RCC 7860 (cell line): ENCODE data around the gene ZNF638.
A peak's percentile ranks its signal among the peaks of the same experiment; 100 is the strongest.

Source experiments
- DNase-seq: peaks from one replicate; pipeline ENCODE4 v3.0.0-alpha.2; 2015; ENCODE audit warnings: low spot score
- FAIRE-seq: peaks from 2 replicates; lab custom pipeline; 2012; peaks lifted over from hg19 to GRCh38; lab: Jason Lieb, UNC

The ZNF638 gene

DNA sequence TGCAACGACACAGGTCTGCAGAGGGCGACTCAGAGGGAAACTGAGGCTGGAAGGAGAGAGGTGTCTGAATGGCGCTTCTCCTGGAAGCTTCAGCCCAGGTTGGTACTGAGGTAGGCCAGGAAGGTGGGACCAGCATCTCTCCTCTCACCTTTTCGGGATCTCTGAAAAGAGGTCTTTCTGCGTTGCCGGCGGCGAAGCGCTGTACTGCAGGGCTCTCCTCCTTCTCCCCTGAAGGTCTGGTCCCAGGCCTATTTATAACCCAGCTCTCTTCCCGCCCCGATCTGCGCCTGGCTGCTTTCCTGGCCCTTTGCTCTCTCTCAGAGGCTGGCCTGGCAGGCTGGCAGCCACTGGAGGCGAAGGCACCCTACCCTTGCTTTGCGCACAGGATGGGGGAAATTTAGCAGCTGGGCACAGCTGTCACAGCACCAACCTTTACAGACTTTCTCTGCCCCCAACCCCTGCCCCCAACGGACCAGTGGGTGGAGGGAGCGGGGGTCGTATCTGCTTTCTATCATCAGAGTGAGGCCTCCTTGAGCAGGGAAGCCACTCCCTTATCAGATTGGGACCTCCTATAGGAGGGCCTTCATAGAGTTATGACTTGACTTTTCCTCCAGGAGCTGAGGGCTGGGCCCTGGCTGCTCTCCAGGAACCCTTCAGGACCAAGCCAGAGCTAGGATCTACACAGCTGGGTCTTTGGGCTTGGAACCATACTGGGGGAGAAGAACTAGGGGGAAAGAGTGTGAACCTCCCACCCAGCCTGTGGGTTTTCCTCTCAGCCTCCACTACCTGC lies 122.8 kb downstream of the ZNF638 start:
- no peak for DNase-seq

DNA sequence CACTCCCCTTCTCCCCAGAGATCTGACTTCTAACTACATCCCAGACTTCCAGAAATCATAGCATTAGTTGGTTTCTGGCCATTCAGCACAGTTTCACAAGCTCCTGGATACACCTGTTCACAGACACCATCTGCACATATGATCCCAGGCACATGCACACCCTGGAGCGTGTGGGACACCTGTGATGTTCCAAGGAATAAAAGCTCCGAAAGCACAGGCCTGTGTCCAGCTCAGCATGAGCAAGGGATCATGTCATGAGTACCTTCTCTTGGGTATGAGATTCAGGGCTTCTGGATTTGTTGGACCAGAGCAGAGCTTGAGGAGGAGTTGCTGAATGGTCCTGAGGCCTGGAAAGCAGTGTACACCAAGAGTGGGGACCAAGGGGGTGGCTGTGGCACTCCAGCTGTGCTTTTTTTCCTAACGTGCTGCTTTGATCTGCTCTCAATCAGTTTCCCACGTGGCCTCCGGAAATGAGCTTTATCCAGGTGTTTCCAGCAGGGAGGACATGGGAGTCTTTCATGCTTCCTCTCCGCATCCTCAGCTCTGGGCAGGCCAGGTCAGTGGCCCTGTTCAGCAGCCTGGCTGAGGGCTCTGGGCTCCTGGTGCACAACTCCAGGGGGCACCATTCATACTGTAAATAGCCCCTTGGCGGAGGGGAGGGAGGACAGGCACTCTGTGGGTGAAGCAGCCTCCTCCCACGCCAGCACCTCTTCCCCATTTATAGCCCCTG lies 123.6 kb downstream of the ZNF638 start:
- FAIRE-seq = no peak
- DNase-seq = no peak

More for the DNA sequence above, 122.8 kb downstream of the ZNF638 start:
- no peak for FAIRE-seq

GRCh38 chr2:71455741-71456569 lies 124.4 kb downstream of the ZNF638 start:
- DNase-seq (peak; percentile 58), FAIRE-seq (peak; percentile 37)

DNA sequence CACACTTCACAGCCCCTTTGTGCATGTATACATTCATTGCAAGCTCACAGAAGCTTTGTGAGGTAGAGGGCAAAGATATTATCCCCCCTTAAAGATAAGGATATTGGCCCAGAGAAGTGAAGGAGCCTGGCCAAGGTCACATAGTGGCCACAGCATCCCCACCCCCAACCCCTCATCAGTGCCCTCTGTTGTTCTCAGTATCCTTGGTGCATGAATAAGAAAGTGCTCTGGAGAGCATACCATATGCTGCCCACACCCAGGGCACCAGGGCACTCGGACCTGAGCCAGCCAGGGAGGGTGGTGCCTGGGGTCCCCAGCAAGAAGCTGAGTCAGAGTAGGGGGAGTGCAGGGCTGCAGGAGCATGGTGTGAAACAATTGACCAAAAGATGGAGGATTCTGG lies 125.0 kb downstream of the ZNF638 start:
- DNase-seq (peak; percentile 46), FAIRE-seq (no peak)

GRCh38 chr2:71457123-71457915 lies 125.7 kb downstream of the ZNF638 start:
- FAIRE-seq (no peak), DNase-seq (no peak)

- no peak for DNase-seq
- FAIRE-seq = peak; percentile 29
Measured at GRCh38 chr2:71457923-71458322, 126.3 kb downstream of the ZNF638 start.

- FAIRE-seq (peak; percentile 77), DNase-seq (peak; percentile 53)
Measured at GRCh38 chr2:71458413-71459083, 127.0 kb downstream of the ZNF638 start.

GRCh38 chr2:71459084-71459431 lies 127.5 kb downstream of the ZNF638 start:
- FAIRE-seq = no peak

GRCh38 chr2:71460056-71460455 lies 128.5 kb downstream of the ZNF638 start:
- DNase-seq = no peak
- FAIRE-seq = no peak

More at GRCh38 chr2:71459084-71459431, 127.5 kb downstream of the ZNF638 start:
- no peak for DNase-seq

- DNase-seq (no peak), FAIRE-seq (no peak)
Measured at GRCh38 chr2:71460595-71461303, 129.2 kb downstream of the ZNF638 start.

- no peak for DNase-seq
- FAIRE-seq = no peak
Measured at GRCh38 chr2:71461304-71461671, 129.7 kb downstream of the ZNF638 start.

GRCh38 chr2:71462056-71462605 lies 130.5 kb downstream of the ZNF638 start:
- no peak for FAIRE-seq
- no peak for DNase-seq

DNA sequence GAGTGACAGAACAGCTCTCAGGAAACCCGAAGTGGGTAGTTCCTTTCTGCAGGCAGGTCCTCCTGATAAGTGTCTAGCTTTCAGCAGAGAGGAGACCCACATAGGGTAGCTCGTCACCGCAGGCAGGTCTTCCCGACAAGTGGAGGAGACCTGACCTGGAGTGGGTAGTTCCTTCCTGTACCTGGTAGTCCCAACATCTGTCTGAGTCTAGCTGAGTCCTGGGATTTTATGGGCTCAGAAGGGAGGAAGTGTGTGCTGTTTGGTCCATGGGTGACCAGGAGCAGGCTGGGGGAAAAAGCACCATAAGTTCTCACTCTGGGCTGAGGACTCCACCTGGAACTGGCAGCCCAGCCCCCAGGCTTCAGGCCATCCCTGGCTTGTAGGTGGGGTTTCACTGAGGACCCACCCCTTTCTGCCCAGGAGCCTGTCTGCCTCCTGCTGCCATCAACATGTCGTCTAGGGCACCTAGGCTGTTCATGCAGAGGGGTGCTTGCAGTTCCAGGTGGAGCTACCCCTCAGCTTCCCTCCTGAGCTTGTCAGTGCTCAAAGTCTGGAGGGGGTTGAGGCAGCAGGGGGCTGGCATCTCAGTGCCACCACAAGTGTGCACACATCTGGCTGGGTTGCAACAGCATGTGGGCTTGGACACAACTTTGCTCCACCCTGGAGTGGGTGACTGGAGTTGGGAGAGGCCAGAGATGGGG lies 131.2 kb downstream of the ZNF638 start:
- no peak for DNase-seq
- FAIRE-seq = no peak

GRCh38 chr2:71463342-71463654 lies 131.7 kb downstream of the ZNF638 start:
- no peak for FAIRE-seq

GRCh38 chr2:71464389-71464788 lies 132.8 kb downstream of the ZNF638 start:
- FAIRE-seq (no peak), DNase-seq (no peak)

More at GRCh38 chr2:71463342-71463654, 131.7 kb downstream of the ZNF638 start:
- DNase-seq = no peak

GRCh38 chr2:71465356-71465755 lies 133.8 kb downstream of the ZNF638 start:
- DNase-seq = no peak
- FAIRE-seq = no peak

- no peak for DNase-seq
- FAIRE-seq = no peak
Measured at GRCh38 chr2:71465961-71466300, 134.3 kb downstream of the ZNF638 start.

DNA sequence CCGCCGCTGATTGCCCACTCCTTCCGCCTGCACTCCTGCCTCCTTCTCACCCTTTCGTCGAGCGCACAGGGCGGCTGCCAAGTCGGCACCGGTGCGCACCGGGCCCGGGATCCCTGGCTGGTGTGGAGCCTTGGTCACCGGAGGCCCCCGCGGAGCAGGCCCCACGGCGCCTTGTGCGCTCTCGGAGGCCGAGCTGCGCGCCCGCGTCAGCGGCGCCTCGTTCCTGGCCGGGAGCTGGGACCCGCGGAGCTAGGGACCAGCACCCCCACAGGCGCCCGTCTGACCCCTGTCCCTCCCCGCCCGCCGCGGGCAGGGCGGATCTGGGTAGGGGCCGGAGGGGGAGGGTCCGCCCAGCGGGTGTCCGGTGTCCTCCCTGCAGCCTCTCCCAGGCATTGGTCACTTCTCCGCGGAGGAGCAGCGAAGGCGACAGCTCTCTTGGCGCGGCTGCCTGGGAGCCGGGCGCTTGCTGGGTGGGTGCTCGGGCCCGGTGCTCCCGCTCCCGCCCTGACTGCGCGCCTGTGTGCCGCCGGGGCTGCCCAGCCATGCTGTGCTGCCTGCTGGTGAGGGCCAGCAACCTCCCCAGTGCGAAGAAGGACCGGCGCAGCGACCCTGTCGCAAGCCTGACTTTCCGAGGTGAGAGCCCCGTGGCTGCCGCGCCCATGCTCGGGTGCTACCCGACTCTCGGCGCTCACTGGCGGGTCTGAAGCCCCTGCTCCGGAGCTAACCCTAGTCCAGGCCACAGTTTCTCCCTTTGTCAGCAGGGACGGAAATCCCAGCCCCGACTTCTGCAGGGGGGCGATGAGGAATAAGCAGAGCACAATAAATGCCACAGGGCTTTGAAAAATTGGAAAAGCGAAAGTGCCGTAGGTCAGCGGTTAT lies 135.0 kb downstream of the ZNF638 start:
- no peak for FAIRE-seq
- no peak for DNase-seq
